H1 (cell line): ENCODE measurements around the gene NT5DC1. TPM values are rescaled to one million over a fixed set of nuclear protein-coding genes. Genes with fewer than 3 reads are reported as not detected.

ENCODE experiments used
- ASH2L ChIP-seq: fragments of 200-600, 300-600 bp; sonication (generic); IDR thresholded peaks from one replicate; pipeline ENCODE4 v1.7.1; 2017; ENCODE audit warnings: low read length
- ATF2 ChIP-seq: IDR thresholded peaks from 2 replicates; pipeline ENCODE4 v1.6.1; 2012; ENCODE audit warnings: low read length, inconsistent platforms
- ATF3 ChIP-seq: IDR thresholded peaks from 2 replicates; pipeline ENCODE4 v1.6.1; 2011; ENCODE audit warnings: low read depth, mild to moderate bottlenecking, low read length; ENCODE audit not compliant: insufficient read depth
- BCL11A ChIP-seq, 2 experiments: IDR thresholded peaks; one replicate each; pipeline ENCODE4 v1.6.1; 2011; ENCODE audit warnings: low read depth in 2 of 2, low read length in 2 of 2, mild to moderate bottlenecking in 2 of 2
- E2F6 ChIP-seq: IDR thresholded peaks from 2 replicates; pipeline ENCODE4 v1.6.1; 2012; ENCODE audit warnings: inconsistent platforms
- EZH2 ChIP-seq: fragments of 200-600 bp; sonication (generic); IDR thresholded peaks from 2 replicates; pipeline ENCODE4 v1.7.1; 2012; ENCODE audit warnings: low read depth, mild to moderate bottlenecking, moderate library complexity, low read length, inconsistent platforms; ENCODE audit not compliant: severe bottlenecking
- HDAC2 ChIP-seq, 2 experiments: fragments of 300-600 bp in 1 of 2; sonication (generic) in 1 of 2; IDR thresholded peaks; 2 replicates each; pipeline ENCODE4 v1.6.1; 2011 to 2012; ENCODE audit warnings: low read depth in 2 of 2, low read length in 2 of 2, mild to moderate bottlenecking in 2 of 2, moderate library complexity in 2 of 2, borderline replicate concordance in 1 of 2, inconsistent platforms in 1 of 2
- HDAC6 ChIP-seq: IDR thresholded peaks from one replicate; pipeline ENCODE4 v1.7.1; 2012; ENCODE audit warnings: low read depth, mild to moderate bottlenecking, inconsistent platforms, low read length, moderate library complexity
- KDM4A ChIP-seq: IDR thresholded peaks from one replicate; pipeline ENCODE4 v1.7.1; 2012; ENCODE audit warnings: low read depth, mild to moderate bottlenecking, moderate library complexity, low read length, inconsistent platforms; ENCODE audit not compliant: severe bottlenecking
- MAX ChIP-seq: IDR thresholded peaks from 2 replicates; pipeline ENCODE4 v1.6.1; 2012; ENCODE audit warnings: inconsistent platforms
- PHF8 ChIP-seq: fragments of 200-600 bp; sonication (generic); conservative IDR thresholded peaks from 2 replicates; pipeline ENCODE4 v1.7.1; 2012; ENCODE audit warnings: low read depth, mild to moderate bottlenecking, inconsistent platforms, low read length, moderate library complexity
- POLR2AphosphoS5 ChIP-seq: IDR thresholded peaks from 2 replicates; pipeline ENCODE4 v1.6.1; 2011; ENCODE audit warnings: low read depth, low read length
- RAD21 ChIP-seq, 2 experiments: IDR thresholded peaks in 1 of 2; conservative IDR thresholded peaks in 1 of 2; 2 replicates each; pipeline ENCODE4 v1.6.1; 2011; ENCODE audit warnings: low read depth in 2 of 2, low read length in 2 of 2, improper control_type of control experiment in 1 of 2, inconsistent platforms in 1 of 2, mild to moderate bottlenecking in 1 of 2, moderate library complexity in 1 of 2
- SAP30 ChIP-seq: fragments of 300-600 bp; sonication (generic); IDR thresholded peaks from 2 replicates; pipeline ENCODE4 v1.7.1; 2012; ENCODE audit warnings: low read length, moderate library complexity, mild to moderate bottlenecking, inconsistent platforms; ENCODE audit not compliant: insufficient read depth, insufficient replicate concordance
- SP1 ChIP-seq: IDR thresholded peaks from 2 replicates; pipeline ENCODE4 v1.6.1; 2011; ENCODE audit warnings: low read depth, low read length
- SP2 ChIP-seq: IDR thresholded peaks from 2 replicates; pipeline ENCODE4 v1.6.1; 2012; ENCODE audit warnings: mild to moderate bottlenecking, low read length, inconsistent platforms
- SP4 ChIP-seq: IDR thresholded peaks from 2 replicates; pipeline ENCODE4 v1.6.1; 2012; ENCODE audit warnings: low read length, inconsistent platforms
- TAF1 ChIP-seq: IDR thresholded peaks from 2 replicates; pipeline ENCODE4 v1.6.1; 2011; ENCODE audit warnings: mild to moderate bottlenecking, low read depth, low read length
- TBP ChIP-seq: IDR thresholded peaks from 2 replicates; pipeline ENCODE4 v1.6.1; 2011; ENCODE audit warnings: low read depth, low read length, improper control_type of control experiment
- polyA plus RNA-seq, 7 experiments: library from polyadenylated mRNA; depleted of rRNA in 3 of 7; stranded (reverse) in 5 of 7; unstranded in 2 of 7; fragments of >200 nt in 5 of 7; fragments of 200-250 nt in 2 of 7; gene quantifications; 1 replicate in 5 of 7; 2 replicates in 1 of 7; 4 replicates in 1 of 7; pipeline versions ENCODE4 v1.2.1 to v1.2.3, GENCODE V29; 2011 to 2013; ENCODE audit warnings: missing spikeins in 2 of 7, mixed read lengths in 2 of 7
- total RNA-seq: library from RNA; stranded (reverse); fragmentation: NEBNext Ultra II Directional; extraction: Animal tissue kit (Norgen Biotek cat#: 25700); gene quantifications from 2 replicates; pipeline ENCODE4 v1.2.1, GENCODE V29; 2021

Gene NT5DC1
- total and polyA plus RNA-seq, 2 of the 8 experiments (the other 6 are each of a cell fraction or from before 2014, with no cell fraction given), result 25.3 to 72.7 TPM

- TF ChIP-seq SAP30 (peak; percentile 68), SP4 (0 out of 2 replicates have a peak, but pooled peaks have one; percentile 21), RAD21 (IDR thresholded peaks at IDR 0.05 in 1 of 2, conservative IDR thresholded peaks at IDR 0.05 in 1 of 2; ENCODE audit: low read depth in 2 of 2, low read length in 2 of 2) (0 out of 4 replicates have a peak, but pooled peaks of 1 of the 2 experiments have one; percentile 5), HDAC6 (no peak), HDAC2 (IDR thresholded peaks at IDR 0.05; ENCODE audit: borderline replicate concordance in 1 of 2, low read depth in 2 of 2, low read length in 2 of 2) (peak in 1 of 2 experiments; percentile 84; a peak in 1 of 4 replicates), MAX (peak; percentile 37), PHF8 (peak; percentile 95), E2F6 (0 out of 2 replicates have a peak, but pooled peaks have one; percentile 7), TBP (peak; percentile 92), SP2 (no peak), POLR2AphosphoS5 (peak; percentile 98), ATF2 (0 out of 2 replicates have a peak, but pooled peaks have one; percentile 78), ASH2L (peak; percentile 97), ATF3 (no peak), EZH2 (no peak), SP1 (peak; percentile 83; the same call in 1 of the 2 replicates), KDM4A (peak; percentile 40), BCL11A (IDR thresholded peaks at IDR 0.05; ENCODE audit: low read depth in 2 of 2, low read length in 2 of 2) (no peak), TAF1 (peak; percentile 96)
- TF ChIP-seq, all 59 proteins: peak for 26
These were observed 178.8 kb downstream of the NT5DC1 start, which contains the start of gene TSPYL1 (continued) for GRCh38 chr6:116279232-116280160.
